Coronary artery (tissue), 2 donors: ENCODE measurements around the gene RIMS4.

Experiments used
- DNase-seq: peaks from one replicate; pipeline ENCODE4 v3.0.0-alpha.2; 2017; ENCODE audit warnings: low spot score
- H3K27ac ChIP-seq, 2 donors: fragments of 200-600 bp; sonication (generic); one replicate each; pipeline ENCODE4 v1.5.1; 2016 to 2019
- H3K4me3 ChIP-seq: fragments of 200-600 bp; sonication (generic); 2 replicates; pipeline ENCODE4 v1.5.1; 2016; ENCODE audit warnings: mild to moderate bottlenecking, moderate library complexity
- TF ChIP-seq, protein P1 (sequence below): fragments of 200-600 bp; sonication (generic); IDR thresholded peaks from one replicate; pipeline ENCODE4 v1.5.1; 2019; ENCODE audit warnings: antibody characterized with exemption

RIMS4 gene

DNA sequence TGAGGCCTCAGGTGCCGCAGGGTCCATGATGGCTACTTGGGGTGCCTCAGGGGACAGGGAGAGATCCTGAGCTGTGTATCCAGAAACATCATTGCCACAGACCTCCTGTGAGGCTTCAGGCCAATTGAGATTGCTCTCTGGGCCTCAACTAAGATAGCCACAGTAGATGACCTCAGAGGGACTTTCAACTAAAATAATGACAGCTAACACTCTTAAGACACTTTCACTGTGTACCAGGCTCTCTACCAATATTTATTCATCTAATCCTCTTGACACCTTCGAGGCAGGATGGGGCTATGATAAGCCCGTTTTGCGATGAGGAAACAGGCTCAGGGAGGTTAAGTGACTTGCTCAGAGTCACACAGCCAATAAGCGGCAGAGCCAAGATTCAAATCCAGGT lies 10.7 kb downstream of the RIMS4 start:
- TF ChIP-seq, protein P1, sequence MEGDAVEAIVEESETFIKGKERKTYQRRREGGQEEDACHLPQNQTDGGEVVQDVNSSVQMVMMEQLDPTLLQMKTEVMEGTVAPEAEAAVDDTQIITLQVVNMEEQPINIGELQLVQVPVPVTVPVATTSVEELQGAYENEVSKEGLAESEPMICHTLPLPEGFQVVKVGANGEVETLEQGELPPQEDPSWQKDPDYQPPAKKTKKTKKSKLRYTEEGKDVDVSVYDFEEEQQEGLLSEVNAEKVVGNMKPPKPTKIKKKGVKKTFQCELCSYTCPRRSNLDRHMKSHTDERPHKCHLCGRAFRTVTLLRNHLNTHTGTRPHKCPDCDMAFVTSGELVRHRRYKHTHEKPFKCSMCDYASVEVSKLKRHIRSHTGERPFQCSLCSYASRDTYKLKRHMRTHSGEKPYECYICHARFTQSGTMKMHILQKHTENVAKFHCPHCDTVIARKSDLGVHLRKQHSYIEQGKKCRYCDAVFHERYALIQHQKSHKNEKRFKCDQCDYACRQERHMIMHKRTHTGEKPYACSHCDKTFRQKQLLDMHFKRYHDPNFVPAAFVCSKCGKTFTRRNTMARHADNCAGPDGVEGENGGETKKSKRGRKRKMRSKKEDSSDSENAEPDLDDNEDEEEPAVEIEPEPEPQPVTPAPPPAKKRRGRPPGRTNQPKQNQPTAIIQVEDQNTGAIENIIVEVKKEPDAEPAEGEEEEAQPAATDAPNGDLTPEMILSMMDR, result no peak
- no peak for DNase-seq
- Histone ChIP-seq H3K27ac (no peak overlapping the region), H3K4me3 (no peak overlapping the region)

DNA sequence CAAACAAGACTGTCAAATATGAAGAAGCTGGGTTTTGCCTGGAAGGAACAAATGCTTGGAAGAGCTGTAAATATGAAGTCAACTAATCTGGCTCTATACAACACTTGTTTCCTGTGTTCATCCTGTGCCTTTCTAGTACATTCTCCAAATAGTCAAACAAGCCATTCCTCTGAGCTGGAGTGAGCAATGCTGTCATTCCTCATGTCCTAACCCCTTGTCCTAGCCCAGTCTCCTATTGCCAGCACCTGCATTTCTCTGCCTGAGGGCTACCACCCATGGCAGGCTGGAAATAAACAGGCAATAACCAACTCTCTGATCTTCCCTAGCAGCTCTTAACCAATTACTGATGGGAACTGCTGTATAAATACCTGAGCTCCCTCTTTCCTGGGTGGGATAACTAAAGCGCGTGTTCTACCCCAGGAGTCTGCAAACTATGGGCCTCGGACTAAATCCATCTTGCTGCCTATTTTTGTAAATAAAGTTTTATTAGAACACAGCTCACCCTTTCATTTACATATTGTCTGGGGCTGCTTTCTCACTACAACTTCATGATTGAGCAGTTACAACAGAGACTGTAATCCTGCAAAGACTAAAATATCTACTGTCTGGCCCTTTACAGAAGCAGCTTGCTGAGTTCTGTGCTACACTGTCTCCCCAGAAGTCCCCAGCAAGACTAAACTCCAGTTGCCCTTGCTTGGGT lies 13.4 kb downstream of the RIMS4 start:
- H3K4me3 ChIP-seq, result no peak overlapping the region

DNA sequence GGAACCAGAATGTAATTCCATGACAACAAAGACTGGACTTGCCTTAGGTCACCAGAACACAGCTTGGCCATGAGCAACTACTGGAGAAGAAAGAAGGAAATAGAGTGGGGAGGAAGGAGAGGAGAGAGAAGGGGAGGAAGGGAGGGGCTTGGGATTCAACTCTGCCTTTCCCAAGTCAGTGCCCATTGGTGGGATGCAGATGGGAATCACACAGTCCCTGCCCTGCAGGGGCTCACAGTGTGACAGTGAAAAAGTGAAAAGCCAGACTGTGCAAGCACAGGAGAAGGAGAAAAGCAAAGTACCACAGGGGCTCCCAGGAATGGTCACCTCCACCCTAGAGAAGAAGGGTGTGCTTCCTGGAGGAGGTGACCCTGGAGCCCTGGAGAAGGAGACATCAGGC lies 14.0 kb downstream of the RIMS4 start:
- TF ChIP-seq, protein P1, result no peak
- DNase-seq, result no peak
- Histone ChIP-seq H3K4me3 (no peak overlapping the region), H3K27ac (no peak overlapping the region)

More for the DNA sequence above, 13.4 kb downstream of the RIMS4 start:
- H3K27ac ChIP-seq, result no peak overlapping the region
- TF ChIP-seq, protein P1, result no peak
- no peak for DNase-seq

DNA sequence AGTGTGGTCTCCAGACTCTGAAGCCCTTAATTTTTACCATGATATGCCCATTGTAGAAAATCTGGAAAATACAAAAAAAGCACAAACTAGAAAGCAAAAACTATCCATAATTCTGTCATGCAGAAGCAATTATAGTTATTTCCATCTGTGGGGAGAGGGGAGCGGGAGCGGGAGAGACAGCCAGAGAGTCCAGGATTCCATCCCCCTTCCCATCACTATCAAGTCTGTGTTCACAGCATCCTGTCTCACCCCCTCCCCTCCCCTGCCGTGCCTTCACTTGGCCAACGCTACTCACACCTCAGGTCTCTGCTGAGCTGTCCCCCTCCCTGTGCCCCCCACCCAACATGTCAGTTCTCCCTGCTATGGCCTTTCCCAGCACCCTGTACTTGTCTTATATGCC lies 14.5 kb downstream of the RIMS4 start:
- no peak overlapping the region for H3K27ac ChIP-seq
- DNase-seq, result no peak
- TF ChIP-seq, protein P1, result no peak
- H3K4me3 ChIP-seq, result no peak overlapping the region

DNA sequence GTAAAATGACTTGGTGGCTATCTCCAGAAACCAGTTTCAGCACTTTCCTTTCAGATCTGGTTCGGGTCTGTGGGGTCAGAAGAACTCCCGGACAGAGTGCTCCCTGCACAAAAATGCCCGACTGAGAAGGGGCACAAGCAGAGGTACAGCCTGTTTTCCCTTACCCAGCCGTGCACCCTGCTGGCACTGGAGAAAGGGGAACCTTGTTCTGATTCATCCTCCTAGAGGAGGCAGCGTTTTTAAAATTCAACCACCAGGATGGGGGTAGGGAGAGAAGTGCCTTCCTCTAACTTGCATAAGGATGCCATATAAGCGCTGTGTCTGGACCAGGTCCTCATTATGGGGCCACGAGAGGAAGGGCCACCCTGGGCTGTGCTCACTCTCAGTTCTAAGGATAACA lies 17.6 kb downstream of the RIMS4 start:
- Histone ChIP-seq H3K27ac (no peak overlapping the region), H3K4me3 (no peak overlapping the region)
- TF ChIP-seq, protein P1, result no peak
- DNase-seq, result no peak

DNA sequence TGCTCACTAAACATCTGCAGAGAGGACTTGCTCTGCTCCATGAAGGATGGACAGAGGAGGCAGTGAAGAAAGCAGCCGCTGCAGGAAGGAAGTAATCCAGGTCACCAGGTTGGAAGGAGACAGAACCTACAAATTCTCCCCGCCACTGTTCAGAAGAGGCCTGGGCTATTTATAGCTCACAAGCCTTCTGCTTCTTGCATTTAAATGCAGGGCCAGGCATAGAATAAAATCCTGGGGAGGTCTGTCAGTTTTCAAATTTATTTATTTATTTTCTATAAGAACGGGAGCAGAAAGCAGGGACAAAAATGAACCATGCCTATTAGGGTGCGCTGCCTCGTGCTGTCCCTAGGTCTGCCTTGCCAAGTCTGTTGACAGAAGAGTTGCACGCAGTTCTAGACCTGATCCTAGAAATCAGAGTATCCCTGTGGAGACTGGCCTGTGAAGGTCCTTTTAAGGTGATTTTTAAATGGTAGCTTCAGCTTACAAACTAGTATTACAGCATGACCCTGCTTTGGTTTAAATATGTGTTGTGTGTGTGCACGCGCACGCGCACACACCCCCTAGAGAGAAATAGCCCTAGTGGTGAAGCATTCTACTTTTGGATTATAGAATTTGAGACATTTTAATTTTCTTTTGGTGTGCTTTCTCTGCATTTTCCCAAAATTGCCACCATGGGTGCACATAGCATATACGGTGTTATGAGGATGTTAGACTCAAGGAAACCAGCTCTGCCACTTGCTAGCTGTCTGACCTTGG lies 19.5 kb downstream of the RIMS4 start:
- TF ChIP-seq, protein P1, result no peak
- H3K27ac ChIP-seq, result no peak overlapping the region
- DNase-seq, result no peak

More for the DNA sequence above, 19.5 kb downstream of the RIMS4 start:
- no peak overlapping the region for H3K4me3 ChIP-seq
